Left kidney (tissue), 8 donors: ENCODE results near the gene RPL7L1. TPM values are rescaled to one million over a fixed set of nuclear protein-coding genes. Genes with fewer than 3 reads are reported as not detected.
A peak's percentile ranks its signal among the peaks of the same experiment; 100 is the strongest.
"Not testable (repeated sequence)": the region's sequence is repeated elsewhere in the genome, so short reads cannot be mapped to it uniquely, and the experiment has no call there.

ENCODE experiments used
- DNase-seq: peaks from one replicate; pipeline ENCODE4 v3.0.0-alpha.2; 2013
- long read RNA-seq, 8 donors: transcript quantifications; one replicate each; lab custom pipeline, GENCODE V29; 2026
- polyA plus RNA-seq: library from polyadenylated mRNA; unstranded; fragments of 120-200 nt; gene quantifications from one replicate; pipeline ENCODE4 v1.2.1, GENCODE V29; 2013; ENCODE audit not compliant: insufficient read length

RPL7L1 gene
- 138 TPM for polyA plus RNA-seq
- long read RNA-seq, donor 1, full-length matches to known transcripts, result 16 of 31 reads
- long read RNA-seq, donor 1, partial matches to known transcripts, result 15 of 31 reads
- long read RNA-seq, donor 1, other reads (novel, unspliced or antisense), result 0 of 31 reads
- long read RNA-seq, donor 2, full-length matches to known transcripts, result 16 of 16 reads
- long read RNA-seq, donor 2, partial matches to known transcripts, result 0 of 16 reads
- long read RNA-seq, donor 2, other reads (novel, unspliced or antisense), result 0 of 16 reads
- long read RNA-seq, donor 3, full-length matches to known transcripts, result 20 of 20 reads
- long read RNA-seq, donor 3, partial matches to known transcripts, result 0 of 20 reads
- long read RNA-seq, donor 3, other reads (novel, unspliced or antisense), result 0 of 20 reads
- long read RNA-seq, donor 4, partial matches to known transcripts, result 0 of 1 reads
- long read RNA-seq, donor 4, other reads (novel, unspliced or antisense), result 0 of 1 reads
- long read RNA-seq, donor 5, full-length matches to known transcripts, result 38 of 57 reads
- long read RNA-seq, donor 5, partial matches to known transcripts, result 19 of 57 reads
- long read RNA-seq, donor 5, other reads (novel, unspliced or antisense), result 0 of 57 reads
- long read RNA-seq, donor 6, full-length matches to known transcripts, result 18 of 23 reads
- long read RNA-seq, donor 6, partial matches to known transcripts, result 5 of 23 reads
- long read RNA-seq, donor 6, other reads (novel, unspliced or antisense), result 0 of 23 reads
- long read RNA-seq, donor 7, full-length matches to known transcripts, result 22 of 22 reads
- long read RNA-seq, donor 7, partial matches to known transcripts, result 0 of 22 reads
- long read RNA-seq, donor 7, other reads (novel, unspliced or antisense), result 0 of 22 reads
- long read RNA-seq, donor 8, full-length matches to known transcripts, result 5 of 5 reads
- long read RNA-seq, donor 8, partial matches to known transcripts, result 0 of 5 reads
- long read RNA-seq, donor 8, other reads (novel, unspliced or antisense), result 0 of 5 reads

DNA sequence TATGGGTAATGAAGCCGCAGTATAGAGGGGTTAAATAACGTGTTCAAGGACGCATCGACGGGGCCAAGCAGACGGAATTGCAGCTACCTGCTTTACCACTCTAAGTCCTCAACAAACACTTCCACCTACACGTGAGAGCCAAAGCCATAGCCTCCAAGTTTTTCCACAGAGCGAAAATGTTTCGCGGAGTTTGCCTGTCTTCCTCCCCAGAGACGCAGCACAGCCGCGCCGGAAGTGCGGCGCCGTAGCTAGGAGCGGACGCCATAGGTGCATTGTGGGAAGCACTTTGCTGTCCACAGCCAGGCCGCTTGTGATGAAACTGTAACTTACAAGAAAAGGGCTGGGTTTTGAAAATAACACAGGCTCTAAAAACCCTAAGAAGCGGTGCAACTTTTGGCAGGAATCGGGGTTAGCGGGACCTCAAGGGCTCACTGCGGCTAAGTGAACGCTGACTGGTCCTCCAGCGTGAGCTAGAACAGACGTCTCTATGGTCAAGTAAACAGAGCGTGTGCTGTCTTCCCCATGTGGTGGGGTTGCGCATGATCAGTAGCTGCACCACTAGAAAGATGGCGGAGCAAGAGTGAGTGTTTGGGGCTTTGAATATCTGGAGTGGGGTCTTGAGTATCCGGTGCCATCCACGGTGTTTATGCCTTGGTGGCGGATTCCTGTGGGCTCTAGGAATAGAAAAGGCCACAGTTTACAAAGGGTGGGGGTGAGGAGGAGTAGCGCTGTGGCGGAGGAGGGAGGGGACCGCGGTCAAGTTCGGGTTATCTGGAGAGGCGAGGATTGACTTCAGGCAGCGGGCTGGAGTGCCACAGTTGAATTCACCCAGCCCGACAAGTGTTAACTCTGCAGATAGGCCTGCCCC lies at the start of gene RPL7L1:
TSS of gene RPL7L1 (plus strand) at position 245 of the 868 bp plus-strand sequence. CDS start at position 540, 295 bp downstream.
- peak; percentile 90 for DNase-seq

DNA sequence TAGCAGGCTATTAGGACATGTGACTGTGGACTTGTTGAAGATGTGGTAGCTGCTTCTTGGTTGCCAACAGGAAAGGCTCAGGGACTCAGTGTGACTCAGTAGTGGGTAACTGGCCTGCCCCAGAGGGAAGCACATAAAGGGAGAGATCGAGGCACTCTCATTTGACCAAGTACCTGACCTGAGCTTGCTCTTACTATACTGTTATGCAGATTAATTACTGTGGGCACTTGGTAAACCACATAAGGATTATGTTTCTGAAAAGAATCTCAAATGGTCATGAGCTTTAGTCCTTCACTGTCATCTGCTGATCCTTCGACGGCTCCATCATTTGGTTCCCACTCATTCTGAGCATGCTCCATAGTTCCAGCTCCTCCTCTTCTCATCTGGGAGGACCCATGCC lies 48.2 kb upstream of the RPL7L1 start:
- DNase-seq, result no peak

DNA sequence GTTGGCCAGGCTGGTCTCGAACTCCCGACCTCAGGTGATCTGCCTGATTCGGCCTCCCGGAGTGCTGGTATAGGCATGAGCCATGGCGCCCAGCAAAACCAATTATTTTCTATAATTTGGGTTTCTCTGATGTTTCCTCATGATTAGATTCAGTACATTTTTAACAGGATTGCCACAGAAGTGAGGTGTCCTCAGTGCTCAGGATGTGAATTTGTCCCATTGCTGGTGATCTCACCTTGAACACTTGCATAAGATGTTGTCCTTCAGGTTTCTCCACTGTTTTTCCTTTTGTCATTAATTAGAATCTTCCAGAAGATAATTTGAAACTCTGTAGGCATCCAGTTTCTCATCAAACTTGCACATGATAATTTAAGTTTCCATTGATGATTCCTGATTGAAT lies 45.4 kb upstream of the RPL7L1 start:
- no peak for DNase-seq

DNA sequence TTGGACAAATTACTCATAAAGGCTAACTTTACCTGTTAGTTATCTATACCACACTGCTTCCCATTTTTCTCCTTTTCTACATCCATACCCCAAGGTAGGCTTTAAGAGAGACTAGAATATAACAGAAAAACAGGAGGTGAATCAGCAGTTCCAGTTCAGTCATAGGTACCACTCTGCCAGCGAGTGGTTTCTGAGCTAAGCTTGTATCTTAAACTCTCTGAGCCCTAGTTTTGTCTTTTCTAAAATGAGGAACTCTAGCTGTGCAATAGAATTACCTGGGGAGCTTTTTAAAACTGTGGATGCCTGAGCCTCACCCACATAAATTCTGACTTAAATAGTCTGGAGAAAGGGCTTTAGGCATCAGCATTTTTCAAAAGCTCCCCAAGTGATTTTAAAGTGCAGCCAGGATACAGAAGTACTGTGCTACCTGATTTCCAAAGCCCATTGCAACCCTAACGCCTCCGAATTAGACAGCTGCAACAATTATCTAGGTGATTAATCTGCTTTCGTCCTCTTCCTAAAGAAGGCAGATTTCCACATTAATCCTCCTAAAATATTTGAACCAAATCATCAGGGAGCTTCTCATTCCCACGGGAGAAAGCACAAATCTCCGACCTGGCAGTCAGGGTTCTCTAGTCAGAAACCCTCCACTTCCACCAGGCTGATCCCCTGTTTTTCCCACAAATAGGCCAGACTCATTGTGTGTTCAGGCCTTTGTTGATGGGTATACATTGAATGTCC lies 37.4 kb upstream of the RPL7L1 start:
- no peak for DNase-seq

DNA sequence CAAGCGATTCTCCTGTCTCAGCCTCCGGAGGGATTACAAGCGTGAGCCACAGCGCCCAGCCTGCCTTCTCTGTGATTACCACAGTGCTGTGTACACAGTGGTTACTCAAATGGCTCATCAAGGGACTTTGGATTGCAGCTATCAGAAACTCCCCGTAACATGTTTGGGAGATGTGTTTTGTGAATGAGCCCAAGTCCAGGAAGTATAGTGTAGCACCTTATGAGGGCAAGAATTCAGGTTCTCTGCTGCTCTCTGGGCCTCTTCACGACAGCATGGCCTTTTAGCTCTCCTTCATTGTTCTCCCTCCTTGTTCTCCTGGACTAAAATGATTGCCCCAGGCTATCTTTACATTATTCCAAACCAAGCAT lies 34.1 kb upstream of the RPL7L1 start:
- no peak for DNase-seq

DNA sequence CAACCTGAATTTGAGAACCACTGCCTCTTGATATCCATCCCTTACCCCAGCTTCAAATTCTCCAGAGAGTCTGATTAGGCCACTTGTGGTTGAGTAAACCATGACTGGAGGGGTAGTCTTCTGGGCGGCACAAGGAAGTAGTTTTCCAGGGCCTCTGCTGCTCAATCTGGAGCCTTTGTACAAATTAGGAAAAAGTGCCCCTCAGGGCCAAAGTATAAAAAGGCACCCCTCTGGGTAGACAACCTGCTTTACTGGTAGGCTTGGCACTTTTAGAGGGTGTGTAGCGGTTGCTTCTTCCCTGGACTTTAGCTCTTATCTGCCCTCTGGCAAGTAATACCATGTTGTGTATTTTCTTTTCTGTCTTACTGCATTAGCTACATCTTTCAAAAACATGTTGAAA lies 32.9 kb upstream of the RPL7L1 start:
- no peak for DNase-seq

DNA sequence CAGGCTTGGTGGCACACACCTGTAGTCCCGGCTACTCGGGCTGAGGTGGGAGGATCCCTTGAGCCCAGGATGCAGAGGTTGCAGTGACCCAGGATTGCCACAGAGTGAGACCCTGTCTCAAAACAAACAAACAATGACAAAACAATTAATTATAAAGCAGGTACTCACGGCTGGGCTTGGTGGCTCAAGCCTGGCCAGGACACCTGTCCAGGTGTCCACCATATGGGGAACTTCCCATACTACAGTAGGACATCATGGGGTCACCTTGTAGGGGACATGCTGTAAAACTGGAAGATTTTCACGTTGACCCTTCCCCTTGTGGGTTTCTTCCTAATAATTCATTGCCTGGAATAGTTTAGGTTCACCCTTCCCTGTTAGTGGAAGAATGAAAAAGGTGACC lies 30.7 kb upstream of the RPL7L1 start:
- no peak for DNase-seq

DNA sequence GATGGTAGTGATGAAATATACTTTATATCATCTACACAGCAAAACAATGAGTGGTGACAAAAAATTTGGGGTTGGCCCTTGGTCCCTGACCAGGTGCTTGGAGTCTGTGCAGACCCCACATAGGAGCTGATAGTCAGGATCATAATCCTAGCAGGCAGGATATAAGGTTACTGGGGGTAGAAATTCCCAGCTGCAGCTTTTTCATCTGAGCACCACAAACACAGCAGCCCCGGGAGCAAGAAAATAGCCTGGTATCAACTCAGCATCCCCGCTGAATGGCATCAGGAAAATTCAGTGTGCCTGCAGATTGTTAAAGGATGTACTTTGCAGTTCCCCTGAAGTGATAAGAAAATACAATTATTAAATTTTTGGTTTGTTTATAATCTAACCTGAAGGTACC lies 27.8 kb upstream of the RPL7L1 start:
- DNase-seq, result no peak

DNA sequence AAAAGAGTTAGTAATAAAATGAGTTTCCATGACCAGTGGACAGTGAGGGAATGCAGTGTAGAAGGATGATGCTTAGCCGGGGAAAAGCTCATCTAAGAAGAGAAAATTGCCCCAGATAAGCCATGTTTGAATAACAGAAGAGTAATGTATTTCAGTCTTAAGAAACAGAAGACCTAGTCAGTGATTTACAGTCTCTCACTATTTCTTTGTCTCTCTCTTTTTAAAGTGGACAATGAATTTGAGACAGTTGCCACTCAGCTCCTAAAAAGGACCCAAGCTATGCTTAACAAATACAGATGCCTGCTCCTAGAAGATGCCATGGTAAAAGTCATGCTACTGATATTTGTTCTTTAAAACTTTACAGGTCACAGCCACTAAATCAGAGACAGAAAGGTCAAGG lies 19.4 kb upstream of the RPL7L1 start:
- DNase-seq, result no peak

DNA sequence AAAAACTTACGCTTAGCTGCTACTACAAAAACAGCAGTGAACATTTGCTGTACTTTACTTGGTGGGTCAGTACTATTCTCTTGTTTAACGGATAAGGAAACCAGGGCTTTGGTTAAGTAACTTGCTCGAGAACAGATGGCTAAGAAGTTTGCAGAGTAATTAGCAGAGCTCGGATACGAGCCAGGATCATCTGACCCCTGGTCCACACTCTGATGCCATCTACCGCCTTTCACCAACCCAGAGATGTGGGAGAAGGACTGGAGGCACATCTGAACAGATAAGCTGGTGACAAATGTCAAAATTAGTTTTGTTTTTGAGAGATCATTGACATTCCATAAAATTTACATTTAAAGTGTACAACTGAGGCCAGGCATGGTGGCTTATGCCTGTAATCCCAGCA lies 18.9 kb upstream of the RPL7L1 start:
- DNase-seq, result no peak

DNA sequence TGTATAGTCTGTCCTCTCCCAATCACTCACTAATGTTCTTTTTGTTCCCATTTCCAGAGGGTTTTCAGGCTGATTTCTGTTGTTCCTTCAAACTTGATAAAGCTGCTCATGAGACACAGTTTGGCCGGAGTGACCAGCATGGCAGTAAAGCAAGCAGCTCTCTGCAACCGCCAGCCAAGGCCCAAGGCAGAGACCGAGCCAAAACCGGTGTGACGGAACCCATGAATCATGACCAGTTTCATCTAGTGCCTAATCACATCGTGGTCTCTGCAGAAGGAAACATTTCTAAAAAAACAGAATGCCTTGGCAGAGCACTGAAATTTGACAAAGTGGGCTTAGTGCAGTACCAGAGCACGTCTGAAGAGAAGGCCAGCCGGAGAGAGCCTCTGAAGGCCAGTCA lies 14.8 kb upstream of the RPL7L1 start:
- no peak for DNase-seq

DNA sequence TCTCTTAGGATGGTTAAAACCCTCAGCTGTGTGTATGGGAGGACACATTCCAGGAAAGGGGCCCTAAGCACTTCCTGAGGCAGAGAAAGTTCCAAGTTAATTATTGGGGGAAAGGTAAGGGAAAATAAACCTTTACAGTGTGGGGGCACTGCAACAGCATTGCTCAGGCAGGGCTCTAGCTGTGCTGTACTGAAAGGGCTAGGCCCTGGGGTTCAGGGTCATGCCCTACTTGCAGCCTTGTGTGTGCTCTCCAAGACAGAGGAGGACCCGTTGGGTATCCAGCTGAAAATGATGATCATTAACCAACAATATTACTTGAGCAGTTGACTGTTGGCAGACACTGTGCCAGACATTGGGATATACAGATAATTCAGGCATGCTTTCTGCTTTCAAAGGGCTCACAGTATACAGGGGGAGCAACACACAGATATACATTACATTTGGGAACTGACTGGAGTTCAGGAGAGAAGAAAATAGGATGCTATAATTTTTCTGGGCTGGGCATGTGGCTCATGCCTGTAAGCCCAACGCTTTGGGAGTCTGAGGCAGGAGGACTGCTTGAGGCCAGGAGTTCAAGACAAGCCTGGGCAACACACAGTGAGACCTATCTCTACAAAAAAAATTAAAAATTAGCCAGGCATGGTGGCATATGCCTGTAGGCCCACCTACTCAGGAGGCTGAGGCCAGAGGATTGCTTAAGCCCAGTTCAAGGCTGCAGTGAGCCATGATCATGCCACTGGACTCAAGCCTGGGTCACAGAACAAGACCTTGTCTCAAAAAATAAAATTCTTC lies 9.1 kb upstream of the RPL7L1 start:
- no peak for DNase-seq

DNA sequence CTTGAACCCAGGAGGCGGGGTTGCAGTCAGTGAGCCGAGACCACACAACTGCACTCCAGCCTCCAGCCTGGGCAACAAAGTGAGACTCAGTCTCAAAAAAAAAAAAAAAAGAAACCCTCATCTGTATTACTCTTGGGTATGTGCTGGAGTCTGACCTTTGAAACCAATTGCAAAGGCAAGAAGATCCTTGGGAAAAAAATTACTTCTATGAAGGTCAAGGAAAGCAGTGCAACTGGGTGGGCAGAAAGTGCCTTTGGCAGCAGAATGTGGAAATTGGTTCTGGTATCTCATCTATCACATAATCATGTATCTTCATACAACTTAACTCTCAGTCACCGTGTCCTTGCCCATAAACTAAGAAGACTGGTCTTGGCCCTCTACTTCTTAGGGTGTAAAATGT lies 7.7 kb upstream of the RPL7L1 start:
- DNase-seq, result no peak

DNA sequence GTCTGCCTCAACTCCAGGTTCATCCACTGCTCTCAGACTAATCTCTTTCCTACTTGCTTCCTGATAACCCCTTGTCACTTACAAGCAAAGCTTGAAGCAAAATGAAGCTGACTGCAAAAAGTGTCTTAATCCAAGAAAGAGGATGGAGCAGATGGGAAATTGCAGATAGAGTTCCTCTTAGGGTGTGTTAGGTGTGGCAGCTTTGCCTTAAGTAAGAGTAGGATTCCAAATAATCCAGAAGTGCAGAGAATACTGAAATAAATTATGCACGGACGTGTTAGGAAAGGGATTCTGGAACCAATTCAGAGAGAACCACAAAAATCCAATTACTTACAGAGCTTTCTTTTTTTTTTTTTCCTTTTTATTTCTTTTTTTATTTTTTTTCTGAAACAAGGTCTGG lies 6.1 kb upstream of the RPL7L1 start:
- DNase-seq, result no peak

DNA sequence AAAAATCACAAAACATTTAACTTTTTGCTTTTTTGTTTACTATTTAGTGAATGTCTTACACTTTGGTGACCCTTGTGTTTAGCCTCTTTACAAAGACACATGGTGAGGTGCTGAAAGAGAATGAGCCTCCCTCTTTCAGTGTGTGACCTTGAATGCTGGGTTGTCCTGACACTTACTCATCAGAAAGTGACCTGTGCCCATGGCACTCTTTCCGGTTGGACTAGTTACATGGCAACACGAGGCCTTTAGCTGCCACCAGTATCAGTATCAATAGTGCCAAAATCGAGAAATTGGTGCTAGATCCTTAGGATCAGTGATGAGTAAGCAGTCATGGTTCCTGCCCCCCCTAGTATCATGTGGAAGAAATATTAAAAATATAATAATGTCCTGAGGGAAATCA lies 1.7 kb upstream of the RPL7L1 start:
- DNase-seq, result no peak

DNA sequence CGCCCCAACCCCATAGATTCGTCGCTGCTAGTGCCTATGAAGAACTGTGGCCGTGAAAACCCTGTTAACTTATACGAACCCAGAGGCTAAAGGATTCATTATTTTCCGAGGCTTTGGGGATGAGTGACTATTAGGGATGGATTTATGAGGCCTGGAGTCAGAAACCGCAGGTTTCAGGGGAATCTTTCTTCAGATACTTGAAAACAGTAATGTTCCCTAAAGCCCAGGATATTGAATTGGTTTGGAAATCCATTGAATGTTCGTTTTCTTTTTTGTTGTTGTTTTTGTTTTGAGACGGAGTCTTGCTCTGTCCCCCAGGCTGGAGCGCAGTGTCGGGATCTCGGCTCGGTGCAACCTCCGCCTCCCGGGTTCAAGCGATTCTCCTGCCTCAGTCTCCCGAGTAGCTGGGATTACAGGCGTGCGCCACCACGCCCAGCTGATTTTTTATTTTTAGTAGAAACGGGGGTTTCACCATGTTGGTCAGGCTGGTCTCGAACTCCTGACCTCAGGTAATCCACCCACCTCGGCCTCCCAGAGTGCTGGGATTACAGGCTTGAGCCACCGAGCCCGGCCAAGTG lies 913 bp downstream of the RPL7L1 start:
- not testable (repeated sequence) for DNase-seq

DNA sequence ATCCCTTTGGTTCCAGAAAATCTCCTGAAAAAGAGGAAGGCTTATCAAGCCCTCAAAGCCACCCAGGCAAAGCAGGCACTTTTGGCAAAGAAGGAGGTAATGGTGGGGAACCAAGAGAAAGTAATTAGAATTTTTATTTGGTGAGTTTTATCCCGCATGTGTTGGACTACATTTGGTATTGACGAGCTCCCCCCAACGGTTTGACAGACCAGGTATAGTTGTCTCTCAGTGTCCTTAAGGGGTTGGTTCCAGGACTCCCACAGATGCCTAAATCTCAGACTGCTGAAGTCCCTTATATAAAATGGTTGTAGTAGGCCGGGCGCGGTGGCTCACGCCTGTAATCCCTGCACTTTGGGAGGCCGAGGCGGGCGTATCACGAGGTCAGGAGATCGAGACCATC lies 1.5 kb downstream of the RPL7L1 start:
- DNase-seq, result not testable (repeated sequence)

DNA sequence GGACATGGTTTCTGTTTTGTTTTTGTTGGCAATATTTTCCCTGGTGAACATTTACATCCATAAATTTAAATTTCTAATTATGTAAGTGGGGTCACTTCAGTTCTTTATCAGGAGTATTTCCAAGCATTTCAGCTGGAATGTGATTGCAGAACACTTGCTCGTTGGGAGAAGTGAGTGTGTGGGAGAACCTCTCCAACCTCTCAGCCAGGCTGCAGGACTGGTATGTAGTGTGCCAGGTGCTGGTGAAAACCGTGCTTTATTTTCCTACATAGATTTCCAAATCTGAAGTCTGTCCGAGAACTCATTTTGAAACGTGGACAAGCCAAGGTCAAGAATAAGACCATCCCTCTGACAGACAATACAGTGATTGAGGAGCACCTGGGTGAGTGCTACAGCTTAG lies 6.3 kb downstream of the RPL7L1 start:
- DNase-seq, result no peak

DNA sequence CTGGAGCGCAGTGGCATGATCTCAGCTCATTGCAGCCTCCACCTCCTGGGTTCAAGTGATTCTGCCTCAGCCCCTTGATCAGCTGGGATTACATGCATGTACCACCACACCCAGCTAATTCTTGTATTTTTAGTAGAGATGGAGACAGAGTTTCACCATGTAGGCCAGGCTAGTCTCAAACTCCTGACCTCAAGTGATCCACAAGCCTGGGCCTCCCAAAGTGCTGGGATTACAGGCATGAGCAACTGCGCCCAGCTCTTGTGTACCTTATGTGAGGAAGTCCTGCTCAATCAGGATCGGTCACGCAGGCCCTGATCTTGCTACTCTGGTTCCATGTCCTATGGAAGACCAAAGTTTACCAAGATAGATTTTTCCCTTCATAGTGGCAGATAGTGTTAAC lies 8.8 kb downstream of the RPL7L1 start:
- not testable (repeated sequence) for DNase-seq

DNA sequence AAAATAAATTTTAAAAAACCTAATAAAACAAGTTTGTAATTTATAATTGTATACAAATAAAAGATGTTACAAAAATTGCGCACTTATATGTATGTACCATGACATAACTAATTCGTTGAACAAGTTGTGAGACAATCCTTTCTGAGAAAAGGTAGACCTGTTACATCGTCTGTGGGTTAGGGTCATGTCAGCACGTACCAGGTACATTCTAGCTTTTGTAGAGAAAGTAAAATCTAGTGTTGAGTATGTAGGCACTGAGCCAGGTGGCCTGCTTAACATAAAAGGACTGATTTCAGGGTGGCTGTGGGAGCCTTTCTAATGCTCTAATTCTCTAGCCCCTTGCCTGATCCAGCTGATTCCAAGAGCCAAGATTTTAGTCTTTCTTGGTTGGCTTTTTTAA lies 10.4 kb downstream of the RPL7L1 start:
- no peak for DNase-seq
